K562 (cell line): ENCODE results near the gene DGCR6L. TPM values are rescaled to one million over a fixed set of nuclear protein-coding genes. Genes with fewer than 3 reads are reported as not detected.

Experiments
- BCL6 ChIP-seq: fragments of 250-450 bp; sonication (Bioruptor Pico); IDR thresholded peaks from 2 replicates; pipeline ENCODE4 v1.4.0; 2020
- ETS1 ChIP-seq: conservative IDR thresholded peaks from 2 replicates; pipeline ENCODE4 v1.6.1; 2011; ENCODE audit warnings: low read depth, mild to moderate bottlenecking, low read length; ENCODE audit not compliant: control insufficient read depth
- HEY1 ChIP-seq: fragments of 250-450 bp; sonication (Bioruptor Pico); IDR thresholded peaks from 2 replicates; pipeline ENCODE4 v1.5.0; 2020; ENCODE audit warnings: mild to moderate bottlenecking, moderate library complexity, borderline replicate concordance
- KAT8 ChIP-seq: fragments of 450-650 bp; IDR thresholded peaks from 2 replicates; pipeline ENCODE4 v1.6.1; 2016; ENCODE audit warnings: low read depth, mild to moderate bottlenecking
- NR0B1 ChIP-seq: fragments of 450-650 bp; IDR thresholded peaks from one replicate; pipeline ENCODE4 v1.6.1; 2018; ENCODE audit warnings: mild to moderate bottlenecking, moderate library complexity; ENCODE audit not compliant: partially characterized antibody
- NR2C2 ChIP-seq, 2 experiments: fragments of 200-800 bp in 1 of 2; sonication (Bioruptor generic) in 1 of 2; sonication (generic) in 1 of 2; formaldehyde crosslinking in 1 of 2; IDR thresholded peaks; 2 replicates each; pipeline versions ENCODE4 v1.6.1 to v1.8.0; 2016 to 2022; ENCODE audit warnings: mild to moderate bottlenecking in 1 of 2, missing compliant biosample characterization in 1 of 2, missing genetic modification characterization in 1 of 2, missing genetic modification reagents in 1 of 2
- NUFIP1 ChIP-seq: fragments of 450-650 bp; IDR thresholded peaks from 2 replicates; pipeline ENCODE4 v1.6.1; 2018; ENCODE audit not compliant: partially characterized antibody
- SMARCC2 ChIP-seq: fragments of 450-650 bp; IDR thresholded peaks from 2 replicates; pipeline ENCODE4 v1.6.1; 2017; ENCODE audit warnings: antibody characterized with exemption, moderate library complexity, mild to moderate bottlenecking, low read depth
- TAF7 ChIP-seq: fragments of 450-650 bp; IDR thresholded peaks from 2 replicates; pipeline ENCODE4 v1.6.1; 2016; ENCODE audit warnings: missing genetic modification characterization, missing compliant biosample characterization
- TAF9B ChIP-seq: fragments of 450-650 bp; IDR thresholded peaks from 2 replicates; pipeline ENCODE4 v1.6.1; 2018; ENCODE audit warnings: mild to moderate bottlenecking; ENCODE audit not compliant: partially characterized antibody
- TFAP4 ChIP-seq: sonication (generic); formaldehyde crosslinking; IDR thresholded peaks from 2 replicates; pipeline ENCODE4 v1.8.0; 2022; ENCODE audit warnings: missing genetic modification reagents, mild to moderate bottlenecking, moderate library complexity, borderline replicate concordance
- ZNF165 ChIP-seq: fragments of 250-450 bp; sonication (Bioruptor Pico); IDR thresholded peaks from 2 replicates; pipeline ENCODE4 v1.4.0; 2020; ENCODE audit warnings: borderline replicate concordance
- ZNF398 ChIP-seq: fragments of 250-450 bp; sonication (Bioruptor Pico); IDR thresholded peaks from 2 replicates; pipeline ENCODE4 v1.8.0; 2021; ENCODE audit warnings: moderate library complexity, mild to moderate bottlenecking, inconsistent platforms
- ZNF518B ChIP-seq: fragments of 250-450 bp; sonication (Bioruptor Pico); IDR thresholded peaks from 2 replicates; pipeline ENCODE4 v1.5.0; 2021; ENCODE audit warnings: mild to moderate bottlenecking, moderate library complexity
- ZNF586 ChIP-seq: fragments of 450-650 bp; formaldehyde crosslinking; conservative IDR thresholded peaks from 2 replicates; pipeline ENCODE4 v1.4.0; 2020; ENCODE audit warnings: mild to moderate bottlenecking, moderate library complexity
- ZNF695 ChIP-seq: fragments of 450-650 bp; formaldehyde crosslinking; IDR thresholded peaks from 2 replicates; pipeline ENCODE4 v1.4.0; 2020; ENCODE audit warnings: mild to moderate bottlenecking, moderate library complexity
- ZNF764 ChIP-seq: fragments of 250-450 bp; sonication (Bioruptor Pico); IDR thresholded peaks from 2 replicates; pipeline ENCODE4 v1.4.0; 2020; ENCODE audit warnings: low read depth, mild to moderate bottlenecking, moderate library complexity
- polyA plus RNA-seq, 8 experiments: library from polyadenylated mRNA; depleted of rRNA in 4 of 8; stranded (reverse) in 5 of 8; unstranded in 3 of 8; fragments of >200 nt; fragmentation: Nextera tagmentation in 2 of 8; fragmentation: Illumina TruSeq in 1 of 8; extraction: Ambion mirVana in 2 of 8; extraction: Trizol in 1 of 8; gene quantifications; 2 replicates each; pipeline versions ENCODE4 v1.2.1 to v1.2.3, GENCODE V29; 2011 to 2014; ENCODE audit warnings: inconsistent platforms in 1 of 8, missing spikeins in 1 of 8
- total RNA-seq, 7 experiments: library from RNA; depleted of rRNA in 6 of 7; stranded (reverse); fragments of >200 nt in 6 of 7; fragmentation: Illumina TruSeq in 2 of 7; extraction: Trizol in 2 of 7; gene quantifications; 2 replicates each; pipeline versions ENCODE4 v1.2.1 to v1.2.3, GENCODE V29; 2011 to 2021; ENCODE audit warnings: low replicate concordance in 1 of 7

DGCR6L gene
- total and polyA plus RNA-seq, 9 of the 15 experiments (the other 6 are each of a cell fraction or from before 2014, with no cell fraction given): 3.6 to 151 (median 51.0) TPM

GRCh38 chr22:20319041-20319744, 667 bp downstream of the DGCR6L start (continued):
- TF ChIP-seq NR0B1: no peak
- no peak for TF ChIP-seq ZNF165
- TF ChIP-seq SMARCC2: 0 out of 2 replicates have a peak, but pooled peaks have one; percentile 23
- no peak for TF ChIP-seq NR2C2 (CRISPR knock-in tag; IDR thresholded peaks at IDR 0.05)
- no peak for TF ChIP-seq NR2C2 (tag; IDR thresholded peaks at IDR 0.05)
- no peak for TF ChIP-seq KAT8
- TF ChIP-seq BCL6: 0 out of 2 replicates have a peak, but pooled peaks have one; percentile 60
- TF ChIP-seq HEY1 (CRISPR knock-in tag): no peak
- TF ChIP-seq ZNF586: 0 out of 2 replicates have a peak, but pooled peaks have one; percentile 34
- 0 out of 2 replicates have a peak, but pooled peaks have one; percentile 58 for TF ChIP-seq ZNF695
- TF ChIP-seq ZNF518B: no peak
- 0 out of 2 replicates have a peak, but pooled peaks have one; percentile 3 for TF ChIP-seq ZNF764 (CRISPR knock-in tag)
- no peak for TF ChIP-seq TAF9B
- no peak for TF ChIP-seq TAF7 (tag)
- 0 out of 2 replicates have a peak, but pooled peaks have one; percentile 10 for TF ChIP-seq TFAP4 (CRISPR knock-in tag)
- TF ChIP-seq ZNF398 (CRISPR knock-in tag): no peak
- TF ChIP-seq NUFIP1: no peak
- no peak for TF ChIP-seq ETS1
